K562 (cell line): Measurements from ENCODE around the gene NHS. TPM values are rescaled to one million over a fixed set of nuclear protein-coding genes. Genes with fewer than 3 reads are reported as not detected.

ENCODE experiments used
- CBFB ChIP-seq: sonication (generic); formaldehyde crosslinking; IDR thresholded peaks from 2 replicates; pipeline ENCODE4 v1.4.0; 2020; ENCODE audit warnings: mild to moderate bottlenecking, missing genetic modification reagents
- CBX3 ChIP-seq, 2 experiments: IDR thresholded peaks; 1 replicate in 1 of 2; 2 replicates in 1 of 2; pipeline ENCODE4 v1.6.1; 2012; ENCODE audit warnings: inconsistent platforms in 2 of 2, low read length in 2 of 2, borderline replicate concordance in 1 of 2, control low read depth in 1 of 2
- CC2D1A ChIP-seq: fragments of 450-650 bp; IDR thresholded peaks from 2 replicates; pipeline ENCODE4 v1.6.1; 2017; ENCODE audit warnings: mild to moderate bottlenecking
- CREM ChIP-seq: IDR thresholded peaks from 2 replicates; pipeline ENCODE4 v1.6.1; 2014; ENCODE audit warnings: antibody characterized with exemption, low read depth
- HDAC6 ChIP-seq: IDR thresholded peaks from 2 replicates; pipeline ENCODE4 v1.6.1; 2012; ENCODE audit warnings: low read depth, mild to moderate bottlenecking, control low read depth, inconsistent platforms, low read length, moderate library complexity
- HEY1 ChIP-seq: fragments of 250-450 bp; sonication (Bioruptor Pico); IDR thresholded peaks from 2 replicates; pipeline ENCODE4 v1.5.0; 2020; ENCODE audit warnings: mild to moderate bottlenecking, moderate library complexity, borderline replicate concordance
- PHB2 ChIP-seq: fragments of 450-650 bp; IDR thresholded peaks from 2 replicates; pipeline ENCODE4 v1.6.1; 2017; ENCODE audit warnings: low read depth
- PTBP1 ChIP-seq: fragments of 200-400 bp; formaldehyde crosslinking; IDR thresholded peaks from 2 replicates; pipeline ENCODE4 v1.6.1; 2017; ENCODE audit warnings: low read depth, low read length
- SIRT6 ChIP-seq: IDR thresholded peaks from one replicate; pipeline ENCODE4 v1.6.1; 2012; ENCODE audit warnings: low read depth, mild to moderate bottlenecking, control low read depth, inconsistent platforms, low read length, moderate library complexity
- SIX5 ChIP-seq, 2 experiments: IDR thresholded peaks; 2 replicates each; pipeline ENCODE4 v1.6.1; 2011; ENCODE audit warnings: low read length in 2 of 2, borderline replicate concordance in 1 of 2, low read depth in 1 of 2, mild to moderate bottlenecking in 1 of 2, moderate library complexity in 1 of 2; ENCODE audit not compliant: insufficient read depth in 1 of 2
- SOX6 ChIP-seq: fragments of 450-650 bp; IDR thresholded peaks from 2 replicates; pipeline ENCODE4 v1.6.1; 2014; ENCODE audit warnings: mild to moderate bottlenecking
- TAF7 ChIP-seq: fragments of 450-650 bp; IDR thresholded peaks from 2 replicates; pipeline ENCODE4 v1.6.1; 2016; ENCODE audit warnings: missing genetic modification characterization, missing compliant biosample characterization
- ZNF224 ChIP-seq: sonication (generic); formaldehyde crosslinking; IDR thresholded peaks from 2 replicates; pipeline ENCODE4 v1.8.0; 2022; ENCODE audit warnings: mild to moderate bottlenecking, missing genetic modification reagents
- ZNF717 ChIP-seq: fragments of 250-450 bp; sonication (Bioruptor Pico); IDR thresholded peaks from 2 replicates; pipeline ENCODE4 v1.5.0; 2021
- polyA plus RNA-seq, 8 experiments: library from polyadenylated mRNA; depleted of rRNA in 4 of 8; stranded (reverse) in 5 of 8; unstranded in 3 of 8; fragments of >200 nt; fragmentation: Nextera tagmentation in 2 of 8; fragmentation: Illumina TruSeq in 1 of 8; extraction: Ambion mirVana in 2 of 8; extraction: Trizol in 1 of 8; gene quantifications; 2 replicates each; pipeline versions ENCODE4 v1.2.1 to v1.2.3, GENCODE V29; 2011 to 2014; ENCODE audit warnings: inconsistent platforms in 1 of 8, missing spikeins in 1 of 8
- total RNA-seq, 7 experiments: library from RNA; depleted of rRNA in 6 of 7; stranded (reverse); fragments of >200 nt in 6 of 7; fragmentation: Illumina TruSeq in 2 of 7; extraction: Trizol in 2 of 7; gene quantifications; 2 replicates each; pipeline versions ENCODE4 v1.2.1 to v1.2.3, GENCODE V29; 2011 to 2021; ENCODE audit warnings: low replicate concordance in 1 of 7
- TF ChIP-seq, protein P1 (sequence below): fragments of 150-350 bp; conservative IDR thresholded peaks from 2 replicates; pipeline ENCODE4 v1.6.1; 2014; ENCODE audit warnings: low read length

NHS gene
- total and polyA plus RNA-seq, 9 of the 15 experiments (the other 6 are each of a cell fraction or from before 2014, with no cell fraction given): 0.02 TPM; not detected in 8

DNA sequence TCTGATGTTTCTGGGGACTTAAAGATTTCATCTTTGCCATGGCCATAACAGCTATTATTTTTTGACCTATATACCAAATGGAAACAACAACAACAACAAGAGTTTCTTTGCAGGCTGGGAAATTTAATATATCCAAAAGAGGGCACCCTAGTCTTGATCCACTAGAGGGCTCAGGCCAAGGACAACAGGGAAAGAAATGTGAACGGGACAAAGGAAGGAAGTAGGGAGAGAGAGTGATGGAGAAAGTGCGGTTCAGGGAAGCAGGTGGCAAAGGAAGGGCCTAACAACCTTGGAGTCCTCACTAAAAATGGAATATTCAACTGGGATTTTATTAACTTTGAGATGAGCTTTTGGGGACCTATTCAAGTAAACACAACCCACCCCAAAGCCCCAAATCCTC, 294.5 kb downstream of the NHS start (continued):
- TF ChIP-seq HDAC6 (no peak), CREM (no peak), PTBP1 (no peak), ZNF717 (no peak), ZNF224 (CRISPR knock-in tag) (no peak), SIX5 (IDR thresholded peaks at IDR 0.05; ENCODE audit: borderline replicate concordance in 1 of 2, insufficient read depth in 1 of 2, low read depth in 1 of 2, low read length in 2 of 2) (no peak), SOX6 (no peak), SIRT6 (no peak), CC2D1A (no peak), PHB2 (no peak), CBX3 (IDR thresholded peaks at IDR 0.05; ENCODE audit: borderline replicate concordance in 1 of 2, low read length in 2 of 2) (no peak), TAF7 (tag) (no peak), CBFB (no peak), HEY1 (CRISPR knock-in tag) (no peak)
- TF ChIP-seq, protein P1, sequence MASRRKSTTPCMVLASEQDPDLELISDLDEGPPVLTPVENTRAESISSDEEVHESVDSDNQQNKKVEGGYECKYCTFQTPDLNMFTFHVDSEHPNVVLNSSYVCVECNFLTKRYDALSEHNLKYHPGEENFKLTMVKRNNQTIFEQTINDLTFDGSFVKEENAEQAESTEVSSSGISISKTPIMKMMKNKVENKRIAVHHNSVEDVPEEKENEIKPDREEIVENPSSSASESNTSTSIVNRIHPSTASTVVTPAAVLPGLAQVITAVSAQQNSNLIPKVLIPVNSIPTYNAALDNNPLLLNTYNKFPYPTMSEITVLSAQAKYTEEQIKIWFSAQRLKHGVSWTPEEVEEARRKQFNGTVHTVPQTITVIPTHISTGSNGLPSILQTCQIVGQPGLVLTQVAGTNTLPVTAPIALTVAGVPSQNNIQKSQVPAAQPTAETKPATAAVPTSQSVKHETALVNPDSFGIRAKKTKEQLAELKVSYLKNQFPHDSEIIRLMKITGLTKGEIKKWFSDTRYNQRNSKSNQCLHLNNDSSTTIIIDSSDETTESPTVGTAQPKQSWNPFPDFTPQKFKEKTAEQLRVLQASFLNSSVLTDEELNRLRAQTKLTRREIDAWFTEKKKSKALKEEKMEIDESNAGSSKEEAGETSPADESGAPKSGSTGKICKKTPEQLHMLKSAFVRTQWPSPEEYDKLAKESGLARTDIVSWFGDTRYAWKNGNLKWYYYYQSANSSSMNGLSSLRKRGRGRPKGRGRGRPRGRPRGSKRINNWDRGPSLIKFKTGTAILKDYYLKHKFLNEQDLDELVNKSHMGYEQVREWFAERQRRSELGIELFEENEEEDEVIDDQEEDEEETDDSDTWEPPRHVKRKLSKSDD: no peak
